GM23338 (cell line): ENCODE results near the gene NRN1L. TPM values are rescaled to one million over a fixed set of nuclear protein-coding genes. Genes with fewer than 3 reads are reported as not detected.

Experiments used
- ATAC-seq: fragments of 200-7000 bp; cut with Tn5 transposase; 3 replicates; pipeline ENCODE4 v1.9.1; 2020
- DNase-seq: peaks from one replicate; pipeline ENCODE4 v3.0.0-alpha.2; 2015; ENCODE audit warnings: low spot score
- H2AFZ ChIP-seq: fragments of 200-600 bp; sonication (generic); 2 replicates; pipeline ENCODE4 v1.8.0; 2016; ENCODE audit warnings: antibody characterized with exemption, mild to moderate bottlenecking, moderate library complexity
- H3F3A ChIP-seq: fragments of 200-600 bp; sonication (generic); replicated peaks from 2 replicates; pipeline ENCODE4 v1.8.0; 2017; ENCODE audit warnings: antibody characterized with exemption, mixed run types, low read depth
- H3K27ac ChIP-seq: fragments of 200-600 bp; sonication (generic); 2 replicates; pipeline ENCODE4 v1.6.1; 2016; ENCODE audit warnings: low read depth
- H3K27me3 ChIP-seq: fragments of 200-600 bp; sonication (generic); 2 replicates; pipeline ENCODE4 v1.8.0; 2016; ENCODE audit warnings: mild to moderate bottlenecking, mixed run types, moderate library complexity; ENCODE audit not compliant: insufficient read depth
- H3K36me3 ChIP-seq: fragments of 200-600 bp; sonication (generic); 2 replicates; pipeline ENCODE4 v1.8.0; 2016; ENCODE audit warnings: mild to moderate bottlenecking; ENCODE audit not compliant: insufficient read depth
- H3K4me1 ChIP-seq: fragments of 200-600 bp; sonication (generic); 2 replicates; pipeline ENCODE4 v1.8.0; 2016; ENCODE audit warnings: mild to moderate bottlenecking, moderate library complexity; ENCODE audit not compliant: insufficient read depth
- H3K4me2 ChIP-seq: fragments of 200-600 bp; sonication (generic); 2 replicates; pipeline ENCODE4 v1.7.1; 2017; ENCODE audit warnings: mixed run types
- H3K4me3 ChIP-seq: fragments of 200-600 bp; sonication (generic); 2 replicates; pipeline ENCODE4 v1.6.1; 2016; ENCODE audit warnings: mixed run types
- H3K79me2 ChIP-seq: fragments of 200-600 bp; sonication (generic); replicated peaks from 2 replicates; pipeline ENCODE4 v1.8.0; 2017; ENCODE audit warnings: mild to moderate bottlenecking; ENCODE audit not compliant: insufficient read depth
- H3K9me2 ChIP-seq: fragments of 200-600 bp; sonication (generic); 2 replicates; pipeline ENCODE4 v1.8.0; 2017; ENCODE audit not compliant: insufficient read depth
- H4K20me1 ChIP-seq: fragments of 200-600 bp; sonication (generic); replicated peaks from 2 replicates; pipeline ENCODE4 v1.8.0; 2017; ENCODE audit warnings: mild to moderate bottlenecking; ENCODE audit not compliant: insufficient read depth
- H3K27ac Mint-ChIP-seq: 2 replicates; pipeline ENCODE4 v1.8.0; 2020; ENCODE audit warnings: inconsistent platforms, mild to moderate bottlenecking, moderate library complexity, mixed read lengths
- H3K27me3 Mint-ChIP-seq: 3 replicates; pipeline ENCODE4 v1.8.0; 2022; ENCODE audit warnings: low read depth, mild to moderate bottlenecking, moderate library complexity, mixed read lengths, inconsistent platforms; ENCODE audit not compliant: insufficient read depth, poor library complexity
- H3K36me3 Mint-ChIP-seq: 3 replicates; pipeline ENCODE4 v1.8.0; 2021; ENCODE audit warnings: low read depth, mild to moderate bottlenecking, inconsistent platforms, moderate library complexity, mixed read lengths
- H3K4me1 Mint-ChIP-seq: 3 replicates; pipeline ENCODE4 v1.8.0; 2020; ENCODE audit warnings: mild to moderate bottlenecking, inconsistent platforms, mixed read lengths
- H3K4me3 Mint-ChIP-seq: 3 replicates; pipeline ENCODE4 v1.8.0; 2021; ENCODE audit warnings: moderate library complexity, mild to moderate bottlenecking, inconsistent platforms, mixed read lengths
- H3K9me3 Mint-ChIP-seq: 3 replicates; pipeline ENCODE4 v1.8.0; 2020; ENCODE audit warnings: moderate library complexity, mild to moderate bottlenecking, inconsistent platforms, mixed read lengths
- CREB1 ChIP-seq: fragments of 250-450 bp; sonication (Bioruptor Pico); IDR thresholded peaks from 2 replicates; pipeline ENCODE4 v1.5.0; 2020; ENCODE audit warnings: low read depth, mild to moderate bottlenecking, moderate library complexity
- CTCF ChIP-seq, 2 experiments: fragments of 200-600 bp in 1 of 2; sonication (generic) in 1 of 2; conservative IDR thresholded peaks; 2 replicates each; pipeline versions ENCODE4 v1.5.1 to v1.6.1; 2016 to 2017; ENCODE audit warnings: antibody characterized with exemption in 2 of 2, low read depth in 2 of 2, mild to moderate bottlenecking in 2 of 2, moderate library complexity in 1 of 2
- ETS1 ChIP-seq: IDR thresholded peaks from 2 replicates; pipeline ENCODE4 v1.6.1; 2016; ENCODE audit warnings: antibody characterized with exemption
- EZH2 ChIP-seq: fragments of 200-600 bp; sonication (generic); IDR thresholded peaks from one replicate; pipeline ENCODE4 v1.8.0; 2017; ENCODE audit warnings: antibody characterized with exemption, mild to moderate bottlenecking, low read depth; ENCODE audit not compliant: unreplicated experiment
- JUNB ChIP-seq: IDR thresholded peaks from one replicate; pipeline ENCODE4 v1.6.1; 2016; ENCODE audit warnings: antibody characterized with exemption; ENCODE audit not compliant: unreplicated experiment
- POLR2AphosphoS5 ChIP-seq: IDR thresholded peaks from 2 replicates; pipeline ENCODE4 v1.6.1; 2016; ENCODE audit warnings: antibody characterized with exemption, low read depth
- REST ChIP-seq: IDR thresholded peaks from one replicate; pipeline ENCODE4 v1.6.1; 2018; ENCODE audit warnings: antibody characterized with exemption; ENCODE audit not compliant: unreplicated experiment
- STAT1 ChIP-seq: IDR thresholded peaks from one replicate; pipeline ENCODE4 v1.6.1; 2016; ENCODE audit warnings: antibody characterized with exemption; ENCODE audit not compliant: unreplicated experiment
- ZNF114 ChIP-seq: fragments of 250-450 bp; sonication (Bioruptor Pico); IDR thresholded peaks from 2 replicates; pipeline ENCODE4 v1.5.0; 2020; ENCODE audit warnings: mild to moderate bottlenecking, moderate library complexity
- ZNF331 ChIP-seq: fragments of 250-450 bp; sonication (Bioruptor Pico); IDR thresholded peaks from 2 replicates; pipeline ENCODE4 v1.5.0; 2020; ENCODE audit warnings: low read depth, mild to moderate bottlenecking, moderate library complexity
- polyA plus RNA-seq: library from polyadenylated mRNA; unstranded; fragments of >200 nt; fragmentation: Nextera tagmentation; extraction: Ambion mirVana; gene quantifications from 2 replicates; pipeline ENCODE4 v1.2.1, GENCODE V29; 2016
- total RNA-seq: library from RNA; depleted of rRNA; stranded (reverse); fragments of >200 nt; shearing (Covaris generic); gene quantifications from 2 replicates; pipeline ENCODE4 v1.2.3, GENCODE V29; 2014

The NRN1L gene
- total and polyA plus RNA-seq, 2 experiments from 2014 or later, result 14.0 to 26.1 TPM

DNA sequence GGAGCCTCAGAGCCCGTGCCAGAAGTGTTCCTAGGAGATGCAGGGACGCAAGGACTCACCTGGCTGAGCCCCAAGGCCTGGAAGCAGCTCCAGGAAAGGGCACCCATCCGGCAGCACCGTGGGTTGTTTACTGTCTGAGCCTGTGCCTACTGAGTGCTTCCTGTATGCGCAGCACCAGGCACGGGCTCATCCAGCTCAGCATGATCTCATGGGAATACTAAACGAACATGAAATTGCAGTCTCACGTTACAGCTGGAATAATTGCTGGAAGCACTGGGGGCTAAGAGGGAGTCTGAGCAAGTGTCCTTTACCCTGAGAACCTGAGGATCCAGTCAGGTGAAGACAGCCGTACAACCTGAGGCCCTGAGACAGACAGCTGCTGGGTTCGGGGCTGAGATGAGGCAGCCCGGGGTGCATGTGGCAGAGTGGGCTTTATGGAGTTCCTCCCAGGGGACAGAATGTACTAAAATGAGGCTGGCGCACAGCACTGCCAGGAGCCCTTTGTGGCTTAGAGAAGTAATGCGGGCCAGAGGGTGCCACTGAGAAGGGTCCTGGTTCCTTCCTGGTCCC, 41.6 kb downstream of the NRN1L start:
- DNase-seq (peak; percentile 74), ATAC-seq (peak; percentile 64)
- no peaks in the 10 kb centered on the region for H3K9me2 ChIP-seq
- Mint-ChIP-seq H3K4me3 (no peak overlapping the region; the same call in 2 of the 3 replicates), H3K36me3 (no peaks in the 10 kb centered on the region), H3K27me3 (peaks cover 10% of the 10 kb centered on the region), H3K9me3 (no peaks in the 10 kb centered on the region), H3K4me1 (peaks cover 19% of the 10 kb centered on the region), H3K27ac (peak overlapping the region; percentile 85)
- 0 out of 2 replicates have a peak, but pooled peaks cover 6% of the 10 kb centered on the region for H3F3A ChIP-seq
- H3K4me1 ChIP-seq, result peaks cover 6% of the 10 kb centered on the region; the same call in 1 of the 2 replicates
- H2AFZ ChIP-seq, result no peak overlapping the region
- H4K20me1 ChIP-seq, result no peaks in the 10 kb centered on the region; the same call in 1 of the 2 replicates
- TF ChIP-seq ZNF331 (CRISPR knock-in tag) (no peak), CTCF (conservative IDR thresholded peaks at IDR 0.05; ENCODE audit: low read depth in 2 of 2) (peak in 1 of 2 experiments; percentile 22; a peak in 1 of 4 replicates)
- H3K27ac ChIP-seq, result peak overlapping the region; percentile 55; the same call in 1 of the 2 replicates
- no peaks in the 10 kb centered on the region for H3K79me2 ChIP-seq
- no peak overlapping the region for H3K4me2 ChIP-seq
- H3K27me3 ChIP-seq, result no peaks in the 10 kb centered on the region
- H3K4me3 ChIP-seq, result no peak overlapping the region
- no peaks in the 10 kb centered on the region for H3K36me3 ChIP-seq

DNA sequence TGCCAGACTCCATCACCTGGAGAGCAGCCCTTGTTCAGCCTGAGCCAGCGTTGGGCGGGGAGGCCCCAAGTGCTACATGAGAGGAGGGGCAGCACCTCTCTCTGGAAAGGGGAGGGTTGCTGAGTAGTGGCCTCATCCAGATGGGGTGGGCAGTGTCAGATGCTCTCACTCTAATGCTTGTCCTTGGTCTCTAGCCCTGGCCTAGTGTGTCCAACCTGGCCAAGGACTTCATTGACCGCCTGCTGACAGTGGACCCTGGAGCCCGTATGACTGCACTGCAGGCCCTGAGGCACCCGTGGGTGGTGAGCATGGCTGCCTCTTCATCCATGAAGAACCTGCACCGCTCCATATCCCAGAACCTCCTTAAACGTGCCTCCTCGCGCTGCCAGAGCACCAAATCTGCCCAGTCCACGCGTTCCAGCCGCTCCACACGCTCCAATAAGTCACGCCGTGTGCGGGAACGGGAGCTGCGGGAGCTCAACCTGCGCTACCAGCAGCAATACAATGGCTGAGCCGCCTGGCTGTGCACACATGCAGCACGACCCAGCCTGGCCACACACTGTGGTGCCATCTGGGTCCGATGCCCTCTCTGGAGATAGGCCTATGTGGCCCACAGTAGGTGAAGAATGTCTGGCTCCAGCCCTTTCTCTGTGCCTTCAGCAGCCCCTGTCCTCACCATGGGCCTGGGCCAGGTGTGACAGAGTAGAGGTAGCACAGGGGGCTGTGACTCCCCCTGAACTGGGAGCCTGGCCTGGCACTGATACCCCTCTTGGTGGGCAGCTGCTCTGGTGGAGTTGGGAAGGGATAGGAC, 42.7 kb downstream of the NRN1L start:
- Histone ChIP-seq H4K20me1 (no peaks in the 10 kb centered on the region; the same call in none of the 2 replicates), H3K27ac (no peak overlapping the region), H3K9me2 (no peaks in the 10 kb centered on the region), H2AFZ (no peak overlapping the region), H3K36me3 (no peaks in the 10 kb centered on the region), H3K4me2 (no peak overlapping the region), H3K4me3 (no peak overlapping the region), H3K4me1 (peaks cover 6% of the 10 kb centered on the region; the same call in 1 of the 2 replicates), H3K79me2 (no peaks in the 10 kb centered on the region), H3F3A (0 out of 2 replicates have a peak, but pooled peaks cover 6% of the 10 kb centered on the region), H3K27me3 (no peaks in the 10 kb centered on the region)
- H3K9me3 Mint-ChIP-seq, result no peaks in the 10 kb centered on the region
- peaks cover 13% of the 10 kb centered on the region for H3K4me1 Mint-ChIP-seq
- TF ChIP-seq EZH2 (no peak), ZNF331 (CRISPR knock-in tag) (no peak), POLR2AphosphoS5 (no peak), CREB1 (CRISPR knock-in tag) (no peak), ETS1 (no peak), CTCF (conservative IDR thresholded peaks at IDR 0.05; ENCODE audit: low read depth in 2 of 2) (no peak), JUNB (no peak), ZNF114 (CRISPR knock-in tag) (no peak), REST (no peak), STAT1 (no peak)
- H3K27ac Mint-ChIP-seq, result no peak overlapping the region
- ATAC-seq (no peak), DNase-seq (no peak)
- H3K4me3 Mint-ChIP-seq, result no peak overlapping the region
- H3K36me3 Mint-ChIP-seq, result peaks cover 5% of the 10 kb centered on the region; the same call in 1 of the 3 replicates
- peaks cover 14% of the 10 kb centered on the region for H3K27me3 Mint-ChIP-seq
